HepG2 (cell line): ENCODE results near the gene SEC31A. TPM values are rescaled to one million over a fixed set of nuclear protein-coding genes. Genes with fewer than 3 reads are reported as not detected.
A peak's percentile ranks its signal among the peaks of the same experiment; 100 is the strongest.
"Not testable (repeated sequence)": the region's sequence is repeated elsewhere in the genome, so short reads cannot be mapped to it uniquely, and the experiment has no call there.

Experiments used
- ATAC-seq: fragments of 200-7000 bp; cut with Tn5 transposase; 3 replicates; pipeline ENCODE4 v1.9.1; 2020; ENCODE audit warnings: mild to moderate bottlenecking, moderate library complexity
- BruUV-seq: library from RNA; stranded (reverse); fragments of 400-500 nt; replicated peaks from 2 replicates; lab custom pipeline; 2021; lab: Mats Ljungman, UMichigan
- CTCF ChIA-PET: fragments of 300-600 bp; formaldehyde crosslinking; extraction: SDS; loops from one replicate; lab custom pipeline; 2021; ENCODE audit warnings: low total read pairs, inconsistent platforms, low intra/inter-chr PET ratio; lab: Yijun Ruan, JAX
- POLR2A ChIA-PET: fragments of 350-600 bp; sonication (Branson Sonifier 250); formaldehyde crosslinking; loops from one replicate; lab custom pipeline; 2020; ENCODE audit warnings: antibody characterized with exemption, inconsistent platforms; lab: Yijun Ruan, JAX
- DNase-seq: peaks from one replicate; pipeline ENCODE4 v3.0.0-alpha.2; 2015; ENCODE audit warnings: low spot score
- FAIRE-seq: peaks from 3 replicates; lab custom pipeline; 2011; peaks lifted over from hg19 to GRCh38; lab: Jason Lieb, UNC
- H2AFZ ChIP-seq: one replicate; pipeline ENCODE4 v1.6.1; 2011; ENCODE audit warnings: low read length, inconsistent platforms
- H3K27ac ChIP-seq: fragments of 300-600 bp; 3 replicates; pipeline ENCODE4 v1.8.0; 2011; ENCODE audit warnings: mixed run types, mild to moderate bottlenecking, mixed read lengths, low read length, inconsistent platforms; ENCODE audit not compliant: insufficient read depth; ENCODE audit errors: extremely low read length
- H3K27me3 ChIP-seq, 2 experiments: fragments of 200-600 bp in 1 of 2; 2 replicates in 1 of 2; 3 replicates in 1 of 2; pipeline versions ENCODE4 v1.6.0 to v1.8.0; 2011; ENCODE audit warnings: low read length in 2 of 2, mild to moderate bottlenecking in 2 of 2, moderate library complexity in 2 of 2, inconsistent platforms in 1 of 2; ENCODE audit not compliant: insufficient read depth in 2 of 2, control insufficient read depth in 1 of 2
- H3K36me3 ChIP-seq, 2 experiments: fragments of 200-600 bp in 1 of 2; replicated peaks in 1 of 2; 2 replicates in 1 of 2; 3 replicates in 1 of 2; pipeline versions ENCODE4 v1.5.1 to v1.8.0; 2011; ENCODE audit warnings: low read length in 2 of 2, inconsistent platforms in 1 of 2; ENCODE audit not compliant: insufficient read depth in 2 of 2, control insufficient read depth in 1 of 2
- H3K4me1 ChIP-seq: 2 replicates; pipeline ENCODE4 v1.5.1; 2012; ENCODE audit warnings: low read length, inconsistent platforms; ENCODE audit not compliant: insufficient read depth
- H3K4me2 ChIP-seq: 2 replicates; pipeline ENCODE4 v1.6.0; 2011; ENCODE audit warnings: low read depth, low read length, inconsistent platforms
- H3K4me3 ChIP-seq, 3 experiments: fragments of 200-600 bp in 1 of 3; sonication (generic), shearing (Covaris generic) in 1 of 3; replicated peaks in 1 of 3; 2 replicates each; pipeline ENCODE4 v1.5.1; 2011 to 2016; ENCODE audit warnings: low read length in 3 of 3, inconsistent platforms in 2 of 3, low read depth in 2 of 3, mild to moderate bottlenecking in 2 of 3, control low read depth in 1 of 3, mixed read lengths in 1 of 3; ENCODE audit not compliant: insufficient read depth in 1 of 3
- H3K79me2 ChIP-seq: one replicate; pipeline ENCODE4 v1.6.1; 2011; ENCODE audit warnings: low read length, inconsistent platforms; ENCODE audit not compliant: insufficient read depth
- H3K9ac ChIP-seq: 2 replicates; pipeline ENCODE4 v1.6.0; 2011; ENCODE audit warnings: mild to moderate bottlenecking, low read depth, low read length, inconsistent platforms; ENCODE audit not compliant: insufficient read depth
- H3K9me3 ChIP-seq: 2 replicates; pipeline ENCODE4 v1.5.1; 2012; ENCODE audit warnings: mild to moderate bottlenecking, low read length
- H4K20me1 ChIP-seq: 2 replicates; pipeline ENCODE4 v1.6.0; 2011; ENCODE audit warnings: inconsistent platforms, mild to moderate bottlenecking, low read length, moderate library complexity; ENCODE audit not compliant: insufficient read depth
- ATF7-NPFF ChIP-seq: sonication (generic); formaldehyde crosslinking; IDR thresholded peaks from 2 replicates; pipeline ENCODE4 v1.8.1; 2023; ENCODE audit warnings: mild to moderate bottlenecking, low read depth, missing genetic modification reagents, moderate library complexity
- ESRRA ChIP-seq: sonication (generic); formaldehyde crosslinking; IDR thresholded peaks from 2 replicates; pipeline ENCODE4 v1.5.1; 2020; ENCODE audit warnings: mild to moderate bottlenecking, low read depth, missing genetic modification reagents
- ETS1 ChIP-seq: sonication (generic); formaldehyde crosslinking; IDR thresholded peaks from 2 replicates; pipeline ENCODE4 v1.4.0; 2020; ENCODE audit warnings: missing genetic modification reagents
- JDP2 ChIP-seq: sonication (generic); formaldehyde crosslinking; IDR thresholded peaks from 2 replicates; pipeline ENCODE4 v1.8.1; 2022; ENCODE audit warnings: missing genetic modification reagents, borderline replicate concordance
- KAT8 ChIP-seq: IDR thresholded peaks from 2 replicates; pipeline ENCODE4 v1.6.1; 2016; ENCODE audit warnings: missing genetic modification reagents, missing compliant biosample characterization
- KDM6A ChIP-seq: IDR thresholded peaks from 2 replicates; pipeline ENCODE4 v1.6.1; 2016; ENCODE audit warnings: low read depth
- MYC ChIP-seq: sonication (generic); formaldehyde crosslinking; IDR thresholded peaks from 2 replicates; pipeline ENCODE4 v1.9.0; 2021; ENCODE audit warnings: missing genetic modification reagents, borderline replicate concordance
- NFYB ChIP-seq: sonication (generic); formaldehyde crosslinking; IDR thresholded peaks from 2 replicates; pipeline ENCODE4 v1.4.0; 2020; ENCODE audit warnings: missing genetic modification reagents
- POGZ ChIP-seq: sonication (generic); formaldehyde crosslinking; IDR thresholded peaks from 2 replicates; pipeline ENCODE4 v1.4.0; 2020; ENCODE audit warnings: mild to moderate bottlenecking, missing genetic modification reagents
- YY1 ChIP-seq: IDR thresholded peaks from 2 replicates; pipeline ENCODE4 v1.6.1; 2011; ENCODE audit warnings: low read length, low read depth, moderate library complexity, mild to moderate bottlenecking; ENCODE audit not compliant: insufficient read depth, insufficient replicate concordance
- ZNF121 ChIP-seq: sonication (generic); formaldehyde crosslinking; IDR thresholded peaks from 2 replicates; pipeline ENCODE4 v1.5.0; 2020; ENCODE audit warnings: mild to moderate bottlenecking, missing genetic modification reagents
- ZNF136 ChIP-seq: sonication (generic); formaldehyde crosslinking; IDR thresholded peaks from 2 replicates; pipeline ENCODE4 v1.8.1; 2022; ENCODE audit warnings: low read depth, mild to moderate bottlenecking, moderate library complexity, missing genetic modification reagents
- ZNF235 ChIP-seq: sonication (generic); formaldehyde crosslinking; IDR thresholded peaks from 2 replicates; pipeline ENCODE4 v1.8.1; 2023; ENCODE audit warnings: mild to moderate bottlenecking, missing genetic modification reagents, borderline replicate concordance
- ZNF275 ChIP-seq: sonication (generic); formaldehyde crosslinking; IDR thresholded peaks from 2 replicates; pipeline ENCODE4 v1.8.0; 2022; ENCODE audit warnings: missing genetic modification reagents, mild to moderate bottlenecking, inconsistent platforms, borderline replicate concordance
- ZNF496 ChIP-seq: sonication (generic); formaldehyde crosslinking; IDR thresholded peaks from 2 replicates; pipeline ENCODE4 v1.8.1; 2023; ENCODE audit warnings: mild to moderate bottlenecking, moderate library complexity, missing genetic modification reagents; ENCODE audit not compliant: insufficient replicate concordance
- ZNF737 ChIP-seq: sonication (generic); formaldehyde crosslinking; IDR thresholded peaks from 2 replicates; pipeline ENCODE4 v1.5.0; 2020; ENCODE audit warnings: missing genetic modification reagents, mild to moderate bottlenecking, borderline replicate concordance
- WGBS: methylation state at CpG from one replicate; pipeline ENCODE4 v1.1.6; 2017; ENCODE audit warnings: low lambda C conversion rate; 5-methylcytosine and 5-hydroxymethylcytosine counted together
- in situ Hi-C: cut with HindIII; loops from 2 replicates; pipeline ENCODE4 v1.10.0; 2017; ENCODE audit warnings: low pct_unique_long_range_greater_than_20kb; ENCODE audit not compliant: extremely low pct_ligation_motif_present
- intact Hi-C: fragments of 100-400 bp; cut with micrococcal nuclease; formaldehyde crosslinking; loops from one replicate; pipeline ENCODE4 v1.10.0; 2022; ENCODE audit not compliant: unreplicated experiment
- polyA plus RNA-seq, 8 experiments: library from polyadenylated mRNA; depleted of rRNA in 3 of 8; stranded (reverse) in 7 of 8; unstranded in 1 of 8; fragments of >200 nt; fragmentation: Illumina TruSeq in 4 of 8; extraction: Trizol in 4 of 8; gene quantifications; 2 replicates each; pipeline versions ENCODE4 v1.2.1 to v1.2.3, GENCODE V29; 2011 to 2016; ENCODE audit warnings: low read depth in 4 of 8, missing spikeins in 1 of 8, mixed read lengths in 1 of 8; ENCODE audit not compliant: insufficient read depth in 1 of 8
- total RNA-seq, 5 experiments: library from RNA; depleted of rRNA; stranded (reverse); fragments of >200 nt; fragmentation: Illumina TruSeq; extraction: Trizol; gene quantifications; 2 replicates each; pipeline ENCODE4 v1.2.3, GENCODE V29; 2016; ENCODE audit warnings: low read depth in 1 of 5

The SEC31A gene
- total and polyA plus RNA-seq, 2 of the 13 experiments (the other 11 are each of a cell fraction or from before 2014, with no cell fraction given), result 231 to 435 TPM

- DNase-seq, H3K27me3 ChIP-seq, H3K79me2 ChIP-seq, H3K4me2 ChIP-seq, H3K27ac ChIP-seq, intact Hi-C loops, in situ Hi-C loops, H3K9me3 ChIP-seq, H3K4me3 ChIP-seq, CTCF ChIA-PET, POLR2A ChIA-PET, H3K9ac ChIP-seq, FAIRE-seq, BruUV-seq, H3K4me1 ChIP-seq, H2AFZ ChIP-seq, H4K20me1 ChIP-seq: not testable (repeated sequence)
- peak; percentile 18; the same call in 1 of the 3 replicates for ATAC-seq
- 98% methylated on average over 2 of the region's 2 CpGs for WGBS
- TF ChIP-seq ZNF121, result peak; percentile 55; the same call in 1 of the 2 replicates
- peaks cover 7 to 55% of the 10 kb centered on the region in 2 experiments for H3K36me3 ChIP-seq
Observed at GRCh38 chr4:82860487-82860886, 30.5 kb downstream of the SEC31A start.

- no TSS peak for BruUV-seq
- WGBS, result 77% methylated on average over 5 of the region's 5 CpGs
- Histone ChIP-seq H3K4me2 (no peak overlapping the region), H2AFZ (no peak overlapping the region), H3K4me1 (no peaks in the 10 kb centered on the region), H3K9ac (no peak overlapping the region), H3K4me3 (no peak overlapping the region), H3K27ac (no peak overlapping the region), H3K79me2 (peaks cover 2% of the 10 kb centered on the region), H3K9me3 (no peaks in the 10 kb centered on the region), H3K27me3 (no peaks in the 10 kb centered on the region), H3K36me3 (peaks cover 14 to 81% of the 10 kb centered on the region in 2 experiments), H4K20me1 (peaks cover 10% of the 10 kb centered on the region; the same call in 1 of the 2 replicates)
- ChIA-PET CTCF (no interaction called here), POLR2A (interaction anchor here (1.2 kb wide), 1 partner anchor 48 kb away, joined by 3 read pairs; the partner anchor contains the start of gene THAP9)
- ATAC-seq (peak; percentile 78), DNase-seq (peak; percentile 19), FAIRE-seq (no peak)
- intact Hi-C loops, result loop anchor here (2.0 kb wide), 2 partner anchors 38 to 46 kb away; partner anchors contain the start of gene SEC31A
- in situ Hi-C loops, result no loop called here
- TF ChIP-seq POGZ (CRISPR knock-in tag) (no peak), KDM6A (CRISPR knock-in tag) (no peak), ZNF136 (no peak), NFYB (no peak), ETS1 (CRISPR knock-in tag) (no peak), ATF7-NPFF (no peak), ESRRA (CRISPR knock-in tag) (no peak), MYC (CRISPR knock-in tag) (no peak), ZNF737 (CRISPR knock-in tag) (no peak), YY1 (no peak), JDP2 (CRISPR knock-in tag) (no peak), KAT8 (CRISPR knock-in tag) (no peak), ZNF275 (CRISPR knock-in tag) (no peak), ZNF496 (CRISPR knock-in tag) (no peak), ZNF235 (CRISPR knock-in tag) (no peak)
Observed at GRCh38 chr4:82852751-82853285, 38.1 kb downstream of the SEC31A start.
